EH (cell line): ENCODE data around the gene CPXM2.

Experiments
- DNase-seq: peaks from one replicate; pipeline ENCODE4 v3.0.0-alpha.2; 2015; ENCODE audit warnings: low read depth

The CPXM2 gene

GRCh38 chr10:123848564-123849457 lies 42.8 kb downstream of the CPXM2 start:
- no peak for DNase-seq

- DNase-seq: peak; percentile 41
These were observed 43.7 kb downstream of the CPXM2 start for GRCh38 chr10:123847686-123848432.

GRCh38 chr10:123843835-123844234 lies 47.8 kb downstream of the CPXM2 start:
- no peak for DNase-seq

GRCh38 chr10:123842692-123843385 lies 48.8 kb downstream of the CPXM2 start:
- no peak for DNase-seq

- no peak for DNase-seq
These were observed 50.0 kb downstream of the CPXM2 start for GRCh38 chr10:123841560-123841959.

- no peak for DNase-seq
These were observed 50.5 kb downstream of the CPXM2 start for GRCh38 chr10:123841115-123841514.

GRCh38 chr10:123840714-123841113 lies 50.9 kb downstream of the CPXM2 start:
- no peak for DNase-seq

- DNase-seq: no peak
These were observed 52.9 kb downstream of the CPXM2 start for GRCh38 chr10:123838596-123839310.

GRCh38 chr10:123837756-123838155 lies 53.9 kb downstream of the CPXM2 start:
- DNase-seq: no peak

GRCh38 chr10:123836418-123837145 lies 55.0 kb downstream of the CPXM2 start:
- DNase-seq: no peak

GRCh38 chr10:123835575-123835974 lies 56.0 kb downstream of the CPXM2 start:
- no peak for DNase-seq

GRCh38 chr10:123833170-123833850 lies 58.3 kb downstream of the CPXM2 start:
- no peak for DNase-seq

GRCh38 chr10:123831259-123831658 lies 60.3 kb downstream of the CPXM2 start:
- no peak for DNase-seq

- DNase-seq: no peak
These were observed 70.5 kb downstream of the CPXM2 start for GRCh38 chr10:123821136-123821535.

- no peak for DNase-seq
These were observed 82.0 kb downstream of the CPXM2 start for GRCh38 chr10:123809632-123810031.

- peak; percentile 94 for DNase-seq
These were observed 82.7 kb downstream of the CPXM2 start for GRCh38 chr10:123808906-123809305.

GRCh38 chr10:123808286-123808685 lies 83.3 kb downstream of the CPXM2 start:
- peak; percentile 4 for DNase-seq

- peak; percentile 26 for DNase-seq
These were observed 84.1 kb downstream of the CPXM2 start for GRCh38 chr10:123807444-123808035.

- DNase-seq: peak; percentile 89
These were observed 86.9 kb downstream of the CPXM2 start for GRCh38 chr10:123804716-123805115.

GRCh38 chr10:123800821-123801220 lies 90.8 kb downstream of the CPXM2 start:
- no peak for DNase-seq
